Measurements from ENCODE around the gene MORF4L2.

MORF4L2 gene, protein sequence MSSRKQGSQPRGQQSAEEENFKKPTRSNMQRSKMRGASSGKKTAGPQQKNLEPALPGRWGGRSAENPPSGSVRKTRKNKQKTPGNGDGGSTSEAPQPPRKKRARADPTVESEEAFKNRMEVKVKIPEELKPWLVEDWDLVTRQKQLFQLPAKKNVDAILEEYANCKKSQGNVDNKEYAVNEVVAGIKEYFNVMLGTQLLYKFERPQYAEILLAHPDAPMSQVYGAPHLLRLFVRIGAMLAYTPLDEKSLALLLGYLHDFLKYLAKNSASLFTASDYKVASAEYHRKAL

DNA sequence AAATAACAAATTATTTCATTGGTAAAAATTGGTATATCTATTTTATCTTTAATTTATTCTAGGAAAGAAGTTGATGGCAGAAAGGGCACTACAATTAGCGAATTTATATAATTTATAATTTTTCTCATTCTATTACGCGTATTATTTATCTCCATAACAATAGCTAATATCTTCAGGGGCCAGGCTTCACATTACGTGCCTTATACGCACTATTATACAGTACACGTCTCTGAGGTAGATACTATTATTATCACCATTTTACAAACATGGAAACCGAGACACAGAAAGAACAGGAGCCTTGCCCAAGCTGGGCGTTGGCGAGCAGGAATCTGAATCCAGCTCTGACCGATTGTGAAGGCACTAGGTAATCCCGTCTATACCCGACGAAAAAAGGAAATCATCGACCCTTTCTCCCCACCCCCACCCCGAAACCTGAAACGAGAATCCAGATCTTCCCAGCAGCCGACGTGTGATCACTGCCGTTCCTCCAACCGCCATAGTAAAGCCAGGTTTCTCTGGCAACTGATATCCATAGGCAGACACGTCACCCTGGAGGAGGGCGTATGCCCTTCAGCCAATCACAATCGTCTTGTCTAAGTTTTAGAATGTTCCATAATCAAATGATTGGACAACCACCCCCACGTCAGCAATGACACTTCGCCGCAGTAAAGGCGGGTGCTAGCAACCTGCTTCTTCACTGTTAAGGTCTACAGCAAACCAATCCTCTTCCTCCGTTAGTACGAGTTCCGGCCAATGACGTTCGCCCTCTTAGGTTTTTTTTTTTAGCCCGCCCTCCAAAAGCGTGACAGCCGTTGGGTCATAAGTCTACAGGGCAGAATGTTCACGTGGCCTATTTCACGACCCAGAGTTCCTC, at the start of gene MORF4L2:
Gene MORF4L2 (minus strand): TSS at position 501 of the 874 bp plus-strand sequence. CDS start 9,672 bp downstream, outside the sequence.
- DNase-seq: peak; percentile 87

DNA sequence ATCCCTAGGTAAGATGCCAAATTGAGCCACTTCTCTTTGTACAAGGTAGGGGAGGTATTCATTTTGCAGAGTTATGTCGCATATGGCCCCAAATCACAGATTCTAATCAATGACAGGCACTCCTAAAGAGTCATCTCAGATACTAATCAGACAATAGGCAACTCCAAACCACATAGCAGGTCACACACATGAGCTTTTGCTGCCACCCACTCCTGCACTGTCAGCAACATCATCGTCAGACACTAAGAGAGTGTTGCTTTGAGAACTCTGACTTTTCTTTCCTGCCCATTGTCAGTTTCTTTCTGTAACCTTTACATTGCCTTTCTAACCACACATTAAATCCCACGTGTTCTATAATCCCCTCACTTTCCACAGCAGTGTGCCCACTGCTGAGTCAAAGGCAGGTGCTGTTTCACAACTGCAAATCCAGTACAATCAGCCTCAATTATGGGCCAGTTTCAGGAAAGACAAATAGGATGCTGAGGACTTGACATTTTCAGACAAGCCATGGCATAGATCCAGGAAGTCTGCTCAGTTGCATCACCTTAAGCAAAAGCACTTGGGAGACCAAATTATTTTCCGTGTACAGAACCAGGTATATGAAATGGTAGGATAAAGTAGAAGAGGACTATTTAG, 47.7 kb upstream of the MORF4L2 start:
- no peak for DNase-seq

DNA sequence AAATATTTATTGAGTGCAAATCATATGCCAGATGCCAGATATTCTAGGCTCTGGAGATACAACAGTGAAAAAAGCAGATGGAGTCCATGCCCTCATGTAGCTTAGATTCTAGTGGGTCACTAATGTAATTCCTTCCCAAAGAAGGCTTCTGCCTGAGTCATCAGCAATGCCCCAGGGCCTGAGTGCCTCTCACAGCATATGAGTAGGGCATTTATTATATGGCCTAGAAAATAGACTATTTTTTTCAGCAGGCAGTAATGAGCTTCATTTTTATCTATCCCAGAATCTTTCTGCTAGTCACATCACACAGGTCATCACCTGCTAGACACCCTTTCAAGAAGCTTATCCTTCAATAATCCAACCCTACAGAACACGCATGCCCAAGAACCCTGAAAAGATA, 46.5 kb upstream of the MORF4L2 start:
- DNase-seq: no peak

DNA sequence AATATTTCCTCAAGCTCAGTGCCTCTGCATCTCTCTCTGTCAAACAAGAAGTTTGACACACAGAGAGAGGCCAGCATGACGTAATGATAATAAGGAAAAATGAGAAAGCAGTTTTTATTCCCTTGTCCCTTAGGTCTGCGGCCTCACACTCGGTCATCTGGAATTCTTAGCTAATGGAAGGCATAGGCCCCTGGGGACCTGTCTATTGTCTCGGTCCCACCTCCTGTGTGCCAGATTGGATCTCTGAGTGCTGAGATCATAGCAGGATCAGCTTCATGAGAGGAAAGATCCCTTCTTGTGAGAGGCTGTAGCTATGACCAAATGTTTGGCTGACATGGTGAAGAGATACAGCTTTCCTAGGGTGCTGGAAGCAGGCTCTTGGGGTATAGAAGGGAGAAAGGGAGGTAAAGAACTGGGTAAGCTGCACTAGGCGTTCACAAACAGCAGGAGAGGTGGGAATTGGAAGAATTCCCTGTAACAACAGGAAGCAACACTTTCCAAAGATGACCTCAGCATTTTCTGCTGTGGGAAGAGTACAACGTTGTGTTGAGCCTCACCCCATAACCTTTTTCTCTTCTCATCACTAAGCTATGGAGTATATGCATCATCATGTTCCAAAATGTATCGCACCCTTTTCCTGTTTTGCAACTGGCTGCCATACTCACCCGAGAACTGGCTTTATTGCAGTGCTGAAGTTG, 44.4 kb upstream of the MORF4L2 start:
- DNase-seq: peak; percentile 51

DNA sequence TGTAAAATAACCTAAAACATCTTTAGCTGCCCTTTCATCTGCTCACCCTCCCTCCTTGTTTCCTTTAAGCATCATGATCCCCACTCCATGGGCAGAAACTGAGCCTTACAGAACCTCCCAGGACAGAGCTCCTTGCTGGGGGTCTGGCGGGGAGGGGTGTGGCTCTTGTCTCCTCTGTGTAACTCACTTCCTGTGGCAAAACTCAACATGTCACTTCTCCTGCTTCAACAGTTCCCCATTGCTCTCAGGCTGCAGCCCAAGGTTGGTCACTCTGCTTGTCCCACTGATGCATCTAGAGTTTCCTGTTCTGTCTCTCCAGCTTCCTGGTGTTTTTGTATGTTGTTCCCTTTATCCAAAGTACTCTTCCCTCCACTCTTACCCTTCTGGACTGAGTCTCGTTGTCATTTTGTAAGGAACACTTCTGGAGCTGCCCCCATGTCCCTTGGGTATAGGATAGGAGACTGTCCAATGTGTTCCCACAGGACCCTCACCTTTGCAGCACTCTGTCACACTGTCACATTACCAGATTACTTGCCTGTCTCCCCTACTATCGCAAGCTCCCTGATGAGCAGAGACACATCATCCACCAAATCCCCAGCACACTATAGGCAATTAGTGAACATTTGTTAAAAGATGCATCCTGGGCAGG, 43.8 kb upstream of the MORF4L2 start:
- DNase-seq: no peak

DNA sequence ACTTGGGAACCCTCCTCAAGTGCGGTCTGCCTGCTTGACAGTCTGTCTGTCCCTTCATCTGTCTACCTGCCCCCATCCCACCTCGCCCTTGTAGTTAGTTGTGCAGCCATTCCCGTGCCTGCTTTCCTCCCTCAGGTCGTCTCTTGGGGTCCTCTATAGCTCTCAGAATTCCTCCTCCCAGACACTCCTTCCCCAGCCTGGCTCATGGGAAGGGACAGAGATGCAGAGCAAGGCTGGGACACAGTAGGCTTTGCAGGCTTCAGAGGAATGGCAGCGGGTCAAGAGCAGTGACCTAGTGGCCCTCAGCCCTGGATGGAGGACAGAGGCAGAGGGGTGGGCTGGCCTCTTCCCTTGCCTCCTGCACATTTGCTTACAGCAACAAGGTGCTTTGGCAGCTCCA, 42.5 kb upstream of the MORF4L2 start:
- no peak for DNase-seq

DNA sequence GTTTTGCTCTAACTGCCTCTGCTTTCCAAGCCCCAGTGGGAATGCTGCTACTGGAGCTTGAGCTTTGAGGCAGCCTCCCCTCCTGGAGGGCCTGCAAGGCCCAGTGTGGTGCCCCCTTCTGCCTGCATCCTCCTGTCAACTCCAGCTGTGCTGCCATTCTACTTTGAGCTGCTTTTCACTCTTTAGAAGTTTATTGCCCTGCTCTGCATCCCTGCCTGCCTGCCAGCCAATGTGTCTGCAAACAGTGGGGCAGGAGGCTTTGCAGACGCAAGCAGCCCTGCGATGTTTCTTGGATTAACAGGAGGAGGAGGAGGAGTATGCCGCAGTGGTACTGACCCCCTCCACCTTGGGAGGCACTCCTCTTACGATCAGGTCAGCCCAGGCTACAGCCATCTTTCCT, 40.6 kb upstream of the MORF4L2 start:
- no peak for DNase-seq

DNA sequence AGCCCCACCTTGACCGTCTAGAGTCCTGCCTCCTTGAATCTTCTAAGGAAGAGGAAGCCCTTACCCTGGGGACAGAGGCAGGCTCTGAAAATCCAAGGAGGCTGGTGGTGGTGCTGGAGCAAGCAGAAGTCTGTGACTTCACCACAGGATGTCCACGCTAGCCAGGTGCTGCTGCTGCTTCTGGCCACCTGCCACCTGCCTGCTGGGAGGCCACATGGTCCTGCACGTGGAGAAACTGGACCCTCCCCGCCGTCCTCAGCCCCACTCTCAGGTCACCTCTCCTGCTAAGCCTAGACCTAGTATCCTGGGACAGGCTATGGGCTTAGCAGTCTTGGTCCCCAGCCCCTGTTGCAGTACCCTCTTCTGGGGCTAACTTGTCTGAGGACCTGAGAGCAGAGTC, 40.0 kb upstream of the MORF4L2 start:
- DNase-seq: no peak

DNA sequence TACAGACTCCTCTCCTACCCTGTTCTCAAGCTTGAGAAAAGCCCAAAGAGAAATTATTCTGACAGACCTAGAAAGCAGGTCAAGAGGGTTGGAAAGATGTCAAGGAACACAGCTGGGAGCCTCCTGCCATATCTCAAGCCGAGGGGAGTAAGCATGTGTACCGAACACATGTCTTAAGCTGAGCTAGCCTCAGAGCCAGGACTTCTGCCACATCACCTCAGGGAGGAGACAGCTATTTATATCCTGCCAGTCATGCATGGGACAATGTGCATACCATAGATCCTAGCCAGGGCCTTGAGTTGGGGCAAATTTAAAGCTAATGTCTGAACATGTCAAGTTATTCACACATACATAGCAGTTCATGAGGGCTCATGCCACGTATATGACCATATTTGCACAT, 36.0 kb upstream of the MORF4L2 start:
- DNase-seq: no peak

DNA sequence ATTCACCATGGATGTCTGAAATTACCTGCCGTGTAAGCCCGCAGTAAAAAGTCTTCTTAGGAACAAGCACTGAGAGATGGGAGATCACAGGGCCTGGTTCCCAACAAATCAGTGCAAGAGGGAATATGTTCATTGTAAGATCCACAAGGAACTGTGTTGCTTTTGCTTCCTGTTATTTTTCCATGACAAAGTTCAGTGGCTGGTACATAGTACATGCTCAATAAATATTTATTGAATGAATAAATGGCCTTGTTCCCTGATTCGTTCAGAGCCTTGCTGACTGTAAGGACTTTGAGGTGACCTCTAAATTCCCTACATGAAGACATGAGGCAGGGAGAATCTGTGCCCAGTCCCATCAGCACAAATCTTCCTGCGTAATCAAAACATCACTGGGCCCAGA, 31.6 kb upstream of the MORF4L2 start:
- no peak for DNase-seq

DNA sequence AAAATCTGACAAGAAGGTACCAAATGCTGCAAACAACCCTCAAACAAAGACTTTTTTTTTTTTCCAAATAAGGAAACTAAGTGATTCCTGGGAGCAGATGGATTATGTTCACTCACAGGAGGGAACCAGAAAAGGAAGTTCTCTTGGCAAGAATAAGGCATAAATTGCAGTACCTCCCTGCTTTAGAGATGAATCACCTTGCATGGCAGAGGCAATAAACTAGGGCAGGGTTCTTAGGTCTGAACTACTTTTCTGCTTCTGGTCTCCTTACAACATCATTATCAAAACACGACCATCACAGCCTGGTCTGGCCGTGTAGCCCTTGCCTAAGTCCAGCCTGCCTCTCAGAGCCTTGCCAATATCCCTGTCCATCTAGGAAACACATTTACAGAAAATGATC, 30.5 kb upstream of the MORF4L2 start:
- no peak for DNase-seq

DNA sequence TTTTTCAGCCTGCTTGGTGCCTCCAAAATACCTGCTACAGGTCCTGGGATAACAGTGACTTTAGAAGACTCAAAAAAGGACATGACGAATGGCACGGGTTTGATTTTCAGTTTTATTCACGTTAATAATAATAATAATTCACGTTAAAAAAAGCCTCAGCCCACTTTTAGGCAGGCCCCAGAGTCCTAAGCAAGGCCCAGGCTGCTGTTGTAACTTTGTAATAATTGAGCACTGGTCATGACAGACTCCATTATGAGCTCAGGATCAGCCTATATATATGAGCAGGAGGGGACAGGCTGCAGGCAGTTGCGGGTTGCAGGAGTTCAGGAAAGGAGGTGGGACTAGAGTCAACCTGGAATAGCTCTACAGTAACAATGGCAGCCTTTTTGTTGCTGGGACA, 24.1 kb upstream of the MORF4L2 start, which contains the start of gene TMEM31:
Gene TMEM31 (plus strand): TSS at position 301 of the 400 bp plus-strand sequence. CDS start 1,350 bp downstream, outside the sequence.
- DNase-seq: no peak

DNA sequence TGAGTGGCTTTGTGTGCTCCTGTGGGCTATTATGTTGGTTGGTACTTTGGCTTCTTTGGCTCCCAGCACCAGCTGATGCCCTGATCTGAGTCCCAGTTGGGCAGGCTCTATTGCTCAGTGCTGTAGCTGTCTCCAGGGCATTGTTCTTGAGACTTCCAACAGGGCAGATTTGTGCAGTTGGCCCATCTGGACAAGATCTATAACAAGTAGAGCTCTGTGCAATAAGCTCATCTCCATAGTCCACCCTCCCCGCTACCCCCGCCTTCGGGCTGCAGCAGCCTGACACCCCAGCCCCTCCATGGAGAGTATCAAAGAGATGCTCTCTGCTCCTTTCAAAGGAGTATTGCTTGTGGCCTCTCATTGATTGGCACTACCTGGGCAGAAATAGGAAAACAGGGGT, 18.4 kb upstream of the MORF4L2 start:
- DNase-seq: no peak

DNA sequence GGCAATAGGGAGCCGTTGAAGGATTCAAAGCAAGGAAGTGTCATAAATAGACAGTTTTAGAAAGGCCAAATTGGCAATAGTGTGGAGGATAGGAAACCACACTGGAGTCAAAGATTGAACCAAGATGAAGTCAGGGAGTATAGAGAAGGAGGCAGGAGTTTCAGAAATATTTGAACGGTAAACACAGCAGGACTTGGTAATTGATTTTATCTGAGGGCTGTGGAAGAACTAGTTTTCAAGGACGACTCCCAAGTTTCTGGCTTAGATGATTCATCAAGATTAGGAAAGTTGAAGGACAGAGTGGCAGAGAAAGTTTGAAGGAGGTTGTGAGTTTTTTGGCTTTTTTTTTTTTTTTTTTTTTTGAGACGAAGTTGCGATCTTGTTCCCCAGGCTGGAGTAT, 12.7 kb upstream of the MORF4L2 start:
- DNase-seq: no peak

DNA sequence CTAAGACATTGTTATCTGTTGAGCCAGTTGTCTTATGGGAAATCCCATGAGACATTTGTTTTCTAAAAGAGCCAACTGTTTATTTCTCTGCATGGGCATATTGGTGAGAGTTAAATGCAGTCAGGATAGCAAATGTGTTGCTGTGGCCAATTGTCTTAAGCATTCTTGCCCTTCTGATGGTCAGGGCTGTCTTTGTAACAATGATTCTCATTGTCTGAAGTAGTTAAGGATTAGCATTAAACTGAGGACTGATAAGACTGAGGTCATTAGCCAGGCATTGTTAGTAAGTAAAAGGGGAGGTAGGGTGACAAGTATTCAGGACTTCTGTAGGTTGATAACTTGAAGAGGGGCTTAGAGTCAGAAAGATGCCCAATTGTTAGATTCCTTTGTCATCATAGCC, 11.2 kb upstream of the MORF4L2 start:
- no peak for DNase-seq

DNA sequence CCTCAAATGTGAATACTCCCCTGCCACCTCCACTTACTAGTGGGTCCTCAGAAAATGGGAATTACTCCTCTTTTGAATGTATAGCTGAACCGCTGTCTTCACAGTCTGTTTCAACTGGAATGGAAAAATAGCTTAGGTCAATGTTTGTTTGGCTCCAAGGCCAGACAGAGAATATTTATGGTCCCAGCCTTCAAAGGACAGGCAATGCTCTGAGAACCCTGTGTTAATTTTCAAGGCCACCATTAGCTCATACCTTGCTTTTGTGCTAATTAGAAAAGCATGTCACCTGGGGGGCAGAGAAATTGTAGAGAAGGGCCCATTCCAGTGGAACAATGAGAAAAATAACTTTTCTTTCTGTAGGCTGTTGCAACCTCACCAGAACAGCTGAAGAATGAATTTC, 4.6 kb upstream of the MORF4L2 start:
- no peak for DNase-seq

DNA sequence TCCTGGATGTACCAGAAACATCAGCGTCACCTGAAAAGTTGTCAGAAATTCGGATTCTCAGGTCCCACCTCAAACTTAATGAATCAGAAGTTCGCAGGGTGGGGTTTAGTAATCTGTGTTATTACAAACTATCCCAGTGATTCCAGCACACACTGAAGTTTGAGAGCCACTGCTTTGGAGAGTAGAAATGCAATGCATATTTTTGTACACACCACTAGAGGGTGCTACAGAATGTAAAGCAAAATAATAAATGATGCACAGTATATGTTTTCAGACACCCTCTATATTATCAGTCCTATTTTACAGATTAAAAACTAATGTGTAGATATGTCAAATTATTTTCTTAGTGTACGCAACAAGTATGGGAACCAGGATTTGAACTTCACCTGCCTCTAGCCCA, 2.4 kb upstream of the MORF4L2 start:
- DNase-seq: no peak

DNA sequence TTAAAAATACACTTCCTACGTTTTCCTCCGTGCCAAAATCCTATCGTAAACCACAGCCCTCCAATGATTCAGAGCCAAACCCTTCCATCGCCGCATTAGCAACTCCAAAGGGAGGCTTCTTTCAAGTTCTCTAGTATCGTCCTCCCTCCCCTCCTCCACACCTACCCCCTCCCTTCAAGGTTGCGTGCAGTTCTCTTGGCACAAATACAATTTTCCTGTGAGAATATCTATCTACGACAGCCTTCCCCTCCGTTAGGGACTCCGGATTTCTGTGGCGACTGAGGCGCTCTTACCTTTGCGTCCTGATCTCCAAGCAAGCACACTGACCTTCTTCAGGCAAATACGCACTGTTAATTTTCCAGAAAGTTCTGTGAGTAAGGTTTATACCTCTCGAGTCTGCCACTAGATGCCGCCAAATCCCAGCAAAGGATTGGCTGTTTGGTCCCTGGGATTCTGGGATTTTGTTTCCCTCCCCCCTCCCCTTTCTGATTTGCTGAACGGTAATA, 1.2 kb upstream of the MORF4L2 start:
- DNase-seq: peak; percentile 81

DNA sequence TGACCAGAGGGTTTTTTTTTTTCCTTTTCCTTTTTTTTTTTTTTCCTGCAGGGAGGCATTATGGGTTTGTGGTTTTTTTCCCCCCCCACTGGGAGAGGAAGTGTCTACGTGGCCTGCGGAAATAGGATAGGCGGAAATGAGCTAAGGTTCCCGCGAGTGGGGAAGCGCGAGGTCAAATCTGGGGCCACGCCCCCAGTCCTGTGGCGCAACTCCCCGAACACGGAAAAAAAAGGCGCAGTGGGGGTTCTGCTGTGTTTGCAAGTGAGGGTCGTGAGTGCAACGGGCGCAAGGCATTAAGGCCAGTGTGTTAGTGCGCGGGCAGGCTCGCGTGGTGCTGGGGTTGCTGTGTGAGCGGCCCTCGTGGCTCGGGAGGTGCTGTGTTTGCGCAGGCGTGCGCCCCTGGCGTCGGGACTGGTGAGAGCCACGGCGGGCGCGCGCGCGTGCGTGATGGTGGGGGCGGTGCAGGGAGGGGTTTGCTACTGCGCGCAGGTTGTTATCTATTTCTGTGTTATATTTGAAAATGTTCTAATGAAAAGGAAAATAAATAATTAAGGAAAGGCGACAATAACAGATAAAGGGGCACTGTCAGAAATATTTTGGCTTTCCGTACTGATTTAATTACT, 685 bp upstream of the MORF4L2 start:
- DNase-seq: peak; percentile 92

DNA sequence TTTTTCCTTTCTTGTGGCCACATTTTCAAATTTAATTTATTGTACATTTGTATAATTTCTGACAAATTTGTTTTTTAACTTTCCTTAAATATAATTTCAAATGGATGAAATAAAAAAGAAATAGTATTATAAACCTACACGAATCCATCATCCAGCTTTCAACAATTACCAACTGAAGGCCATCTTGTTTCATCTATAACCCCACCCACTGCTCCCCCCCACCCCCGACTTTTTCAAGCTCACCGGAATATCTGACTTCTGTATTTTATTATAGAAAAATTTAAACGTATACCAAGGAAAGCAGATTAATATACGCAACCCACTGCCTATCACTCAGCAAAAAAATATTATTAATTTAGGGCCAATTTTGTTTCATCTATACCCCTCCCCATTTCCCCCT, 1.1 kb downstream of the MORF4L2 start:
- DNase-seq: no peak

DNA sequence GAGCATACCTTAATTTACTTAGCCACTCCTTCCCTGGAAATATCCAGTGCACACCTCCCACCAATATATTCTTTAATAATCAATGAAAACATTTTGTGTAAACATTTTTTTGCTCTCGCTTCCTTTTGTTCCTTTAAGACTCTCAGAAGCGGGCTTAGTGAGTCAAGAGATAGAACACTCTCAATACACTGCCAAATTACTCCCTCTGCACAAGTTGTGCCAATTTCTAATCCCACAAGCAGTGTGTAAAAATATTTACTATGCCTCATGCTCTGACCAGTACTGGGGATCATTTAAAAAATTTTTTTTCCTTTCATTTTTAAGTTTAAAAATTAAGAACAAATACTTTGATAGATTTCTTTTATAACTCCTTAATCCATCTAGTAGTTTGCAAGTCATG, 5.1 kb downstream of the MORF4L2 start:
- no peak for DNase-seq
